Measurements from ENCODE around the gene PDE4D. TPM values are rescaled to one million over a fixed set of nuclear protein-coding genes. Genes with fewer than 3 reads are reported as not detected.

The PDE4D gene
- total RNA-seq, 2 experiments from 2014 or later = 75.5 to 80.7 TPM

DNA sequence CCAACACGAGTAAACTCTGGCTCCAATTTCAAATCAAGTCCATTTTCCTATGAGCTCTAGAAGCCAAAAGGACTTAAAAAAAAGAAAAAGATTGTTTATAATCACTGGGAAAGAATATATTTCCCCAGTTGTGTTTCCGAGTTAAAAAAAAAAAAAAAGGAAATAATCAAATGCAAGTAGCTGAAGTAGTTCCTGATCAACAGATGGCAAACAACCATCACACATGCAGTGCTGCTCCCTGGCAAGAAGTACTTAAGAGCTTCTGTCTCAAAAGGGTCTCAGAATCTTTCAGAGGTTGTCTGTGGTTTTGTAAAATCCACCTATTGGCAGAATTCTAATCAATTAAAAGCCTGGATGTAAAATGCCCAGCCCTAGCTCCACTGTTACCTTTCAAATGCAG is 922.8 kb downstream of the PDE4D start:
- ATAC-seq = no peak
- peaks cover 5% of the 10 kb centered on the region for H3K4me1 Mint-ChIP-seq (ENCODE audit: low read depth)
- H3K27ac Mint-ChIP-seq = no peak overlapping the region
- TF ChIP-seq CTCF (IDR thresholded peaks at IDR 0.05) = no peak
- no peak for DNase-seq
- H3K36me3 Mint-ChIP-seq (ENCODE audit: low read depth) = peaks cover 28% of the 10 kb centered on the region
- H3K9me3 Mint-ChIP-seq = no peaks in the 10 kb centered on the region
- ChIA-PET POLR2A (interaction anchor here (0.5 kb wide), 1 partner anchor 79 kb away, joined by 4 read pairs; no protein-coding TSS in a partner anchor), CTCF (interaction anchor here (1.4 to 2.0 kb wide), 2 partner anchors 85 to 202 kb away, joined by 5 to 9 read pairs; no protein-coding TSS in a partner anchor)
- intact Hi-C loops (cut with micrococcal nuclease) = no loop called here
- H3K27me3 Mint-ChIP-seq = no peaks in the 10 kb centered on the region
- H3K4me3 Mint-ChIP-seq = no peak overlapping the region

- Mint-ChIP-seq H3K9me3 (no peaks in the 10 kb centered on the region), H3K36me3 (ENCODE audit: low read depth) (peaks cover 22% of the 10 kb centered on the region), H3K27ac (no peak overlapping the region), H3K27me3 (no peaks in the 10 kb centered on the region), H3K4me1 (ENCODE audit: low read depth) (peaks cover 5% of the 10 kb centered on the region), H3K4me3 (no peak overlapping the region)
- TF ChIP-seq CTCF (IDR thresholded peaks at IDR 0.05) = no peak
- ChIA-PET CTCF (interaction anchor here (1.9 kb wide), 1 partner anchor 204 kb away, joined by 7 read pairs; no protein-coding TSS in a partner anchor), POLR2A (no interaction called here)
- intact Hi-C loops (cut with micrococcal nuclease) = no loop called here
- ATAC-seq = peak; percentile 25
- no peak for DNase-seq
These were observed 923.7 kb downstream of the PDE4D start for GRCh38 chr5:58969795-58970194.

- Mint-ChIP-seq H3K27me3 (no peaks in the 10 kb centered on the region), H3K4me3 (no peak overlapping the region), H3K36me3 (ENCODE audit: low read depth) (peaks cover 17% of the 10 kb centered on the region), H3K4me1 (ENCODE audit: low read depth) (peaks cover 5% of the 10 kb centered on the region), H3K27ac (no peak overlapping the region), H3K9me3 (no peaks in the 10 kb centered on the region)
- ChIA-PET CTCF (interaction anchor here (1.6 to 1.9 kb wide), 2 partner anchors 83 to 204 kb away, joined by 7 read pairs; no protein-coding TSS in a partner anchor), POLR2A (no interaction called here)
- ATAC-seq = no peak
- DNase-seq = no peak
- TF ChIP-seq CTCF (IDR thresholded peaks at IDR 0.05) = no peak
- intact Hi-C loops (cut with micrococcal nuclease) = no loop called here
These were observed 924.3 kb downstream of the PDE4D start for GRCh38 chr5:58969253-58969652.

GRCh38 chr5:58968350-58968749 is 925.2 kb downstream of the PDE4D start:
- Mint-ChIP-seq H3K36me3 (ENCODE audit: low read depth) (peaks cover 10% of the 10 kb centered on the region), H3K4me1 (ENCODE audit: low read depth) (peaks cover 5% of the 10 kb centered on the region), H3K4me3 (no peak overlapping the region), H3K27ac (no peak overlapping the region), H3K27me3 (no peaks in the 10 kb centered on the region), H3K9me3 (no peaks in the 10 kb centered on the region)
- ATAC-seq = no peak
- intact Hi-C loops (cut with micrococcal nuclease) = no loop called here
- POLR2A ChIA-PET = no interaction called here
- DNase-seq = no peak
- CTCF ChIA-PET = interaction anchor here (0.9 to 1.9 kb wide), 3 partner anchors 75 to 205 kb away, joined by 3 to 7 read pairs (median 7); no protein-coding TSS in a partner anchor
- TF ChIP-seq CTCF (IDR thresholded peaks at IDR 0.05) = no peak

DNA sequence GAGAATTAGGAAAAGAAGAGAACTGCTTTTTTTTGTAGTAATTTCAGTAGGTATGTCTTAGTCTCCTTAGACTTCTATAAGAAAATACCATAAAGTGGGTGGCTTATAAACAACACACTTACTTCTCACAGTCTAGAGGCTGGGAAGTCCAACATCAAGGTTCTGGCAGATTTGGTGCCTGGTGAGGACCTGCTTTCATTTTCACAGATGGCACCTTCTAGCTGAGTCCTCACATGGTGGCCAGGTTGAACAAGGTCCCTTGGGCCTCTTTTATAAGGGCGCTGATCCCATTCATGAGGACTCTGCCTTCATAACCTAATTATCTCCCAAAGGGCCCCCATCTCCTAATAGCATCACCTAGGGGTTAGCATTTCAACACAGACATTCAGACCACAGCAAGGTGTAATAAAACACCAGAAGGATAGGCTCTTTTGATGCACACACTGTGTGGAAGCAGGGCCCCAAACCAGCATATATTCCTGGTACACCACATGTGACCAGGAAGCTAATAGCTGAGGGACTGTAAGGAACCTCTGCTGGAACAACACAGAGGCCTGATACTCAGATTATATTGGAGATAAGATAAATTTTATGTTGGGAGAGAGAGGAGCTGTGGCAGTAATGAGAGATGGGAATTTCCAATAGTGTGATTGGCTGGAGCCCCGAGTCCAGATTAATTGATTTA is 925.8 kb downstream of the PDE4D start:
- peaks cover 3% of the 10 kb centered on the region for H3K4me1 Mint-ChIP-seq (ENCODE audit: low read depth)
- H3K27ac Mint-ChIP-seq = no peak overlapping the region
- ChIA-PET CTCF (interaction anchor here (1.6 to 1.9 kb wide), 2 partner anchors 81 to 206 kb away, joined by 7 read pairs; no protein-coding TSS in a partner anchor), POLR2A (no interaction called here)
- DNase-seq (peak; percentile 20), ATAC-seq (peak; percentile 19)
- peaks cover 5% of the 10 kb centered on the region for H3K36me3 Mint-ChIP-seq (ENCODE audit: low read depth)
- no peak for TF ChIP-seq CTCF (IDR thresholded peaks at IDR 0.05)
- intact Hi-C loops (cut with micrococcal nuclease) = no loop called here
- H3K27me3 Mint-ChIP-seq = no peaks in the 10 kb centered on the region
- no peak overlapping the region for H3K4me3 Mint-ChIP-seq
- no peaks in the 10 kb centered on the region for H3K9me3 Mint-ChIP-seq
